Measurements from ENCODE around the gene MYO18B.

The MYO18B gene

GRCh38 chr22:25930788-25931310 is 188.9 kb downstream of the MYO18B start:
- DNase-seq (ENCODE audit: extremely low read depth, insufficient read length): no peak
- TF ChIP-seq, protein P1, sequence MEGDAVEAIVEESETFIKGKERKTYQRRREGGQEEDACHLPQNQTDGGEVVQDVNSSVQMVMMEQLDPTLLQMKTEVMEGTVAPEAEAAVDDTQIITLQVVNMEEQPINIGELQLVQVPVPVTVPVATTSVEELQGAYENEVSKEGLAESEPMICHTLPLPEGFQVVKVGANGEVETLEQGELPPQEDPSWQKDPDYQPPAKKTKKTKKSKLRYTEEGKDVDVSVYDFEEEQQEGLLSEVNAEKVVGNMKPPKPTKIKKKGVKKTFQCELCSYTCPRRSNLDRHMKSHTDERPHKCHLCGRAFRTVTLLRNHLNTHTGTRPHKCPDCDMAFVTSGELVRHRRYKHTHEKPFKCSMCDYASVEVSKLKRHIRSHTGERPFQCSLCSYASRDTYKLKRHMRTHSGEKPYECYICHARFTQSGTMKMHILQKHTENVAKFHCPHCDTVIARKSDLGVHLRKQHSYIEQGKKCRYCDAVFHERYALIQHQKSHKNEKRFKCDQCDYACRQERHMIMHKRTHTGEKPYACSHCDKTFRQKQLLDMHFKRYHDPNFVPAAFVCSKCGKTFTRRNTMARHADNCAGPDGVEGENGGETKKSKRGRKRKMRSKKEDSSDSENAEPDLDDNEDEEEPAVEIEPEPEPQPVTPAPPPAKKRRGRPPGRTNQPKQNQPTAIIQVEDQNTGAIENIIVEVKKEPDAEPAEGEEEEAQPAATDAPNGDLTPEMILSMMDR (IDR thresholded peaks at IDR 0.05; ENCODE audit: insufficient read depth, low read length, poor library complexity, severe bottlenecking): no peak

DNA sequence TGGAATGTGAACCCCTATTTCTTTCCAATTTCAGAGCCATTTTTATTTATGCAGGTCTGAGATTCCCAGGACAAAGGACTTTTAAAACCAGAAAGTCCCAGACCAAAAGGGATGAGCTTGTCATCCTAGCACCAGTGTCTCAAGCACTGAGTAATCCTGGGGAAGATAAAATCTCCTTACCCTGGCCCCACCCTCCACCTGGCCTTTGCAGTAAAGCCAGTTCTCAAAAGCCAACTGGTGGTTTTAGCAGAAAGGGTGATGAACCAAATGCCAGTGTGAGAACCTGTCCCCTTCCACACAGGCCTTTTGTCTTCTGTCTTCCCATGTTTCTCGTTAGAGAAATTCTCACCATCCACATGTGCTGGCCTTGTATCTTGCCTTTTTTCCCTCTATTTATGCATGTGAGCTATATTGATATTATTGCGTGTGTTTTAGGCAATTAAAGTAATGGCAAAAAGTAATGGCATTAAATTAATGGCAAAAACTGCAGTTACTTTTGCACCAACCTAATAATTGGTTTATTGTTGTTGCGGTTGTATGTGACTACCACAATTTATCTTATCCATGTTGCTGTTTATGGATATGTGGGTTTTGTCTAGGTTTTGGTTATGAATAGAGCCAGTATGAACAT is 191.3 kb downstream of the MYO18B start:
- Histone ChIP-seq H3K27me3 (replicated peaks; ENCODE audit: control insufficient read depth, insufficient read depth, low read length) (no peaks in the 10 kb centered on the region; the same call in 1 of the 2 replicates), H3K4me3 (replicated peaks; ENCODE audit: low read depth, low read length) (no peak overlapping the region)
- TF ChIP-seq, protein P1 (IDR thresholded peaks at IDR 0.05; ENCODE audit: insufficient read depth, low read length, poor library complexity, severe bottlenecking): no peak

More at GRCh38 chr22:25930788-25931310, 188.9 kb downstream of the MYO18B start:
- no peak overlapping the region for H3K4me3 ChIP-seq (replicated peaks; ENCODE audit: low read depth, low read length)
- H3K36me3 ChIP-seq (ENCODE audit: control insufficient read depth, insufficient read depth, low read length): no peaks in the 10 kb centered on the region
- H3K27me3 ChIP-seq (replicated peaks; ENCODE audit: control insufficient read depth, insufficient read depth, low read length): no peaks in the 10 kb centered on the region; the same call in 1 of the 2 replicates

DNA sequence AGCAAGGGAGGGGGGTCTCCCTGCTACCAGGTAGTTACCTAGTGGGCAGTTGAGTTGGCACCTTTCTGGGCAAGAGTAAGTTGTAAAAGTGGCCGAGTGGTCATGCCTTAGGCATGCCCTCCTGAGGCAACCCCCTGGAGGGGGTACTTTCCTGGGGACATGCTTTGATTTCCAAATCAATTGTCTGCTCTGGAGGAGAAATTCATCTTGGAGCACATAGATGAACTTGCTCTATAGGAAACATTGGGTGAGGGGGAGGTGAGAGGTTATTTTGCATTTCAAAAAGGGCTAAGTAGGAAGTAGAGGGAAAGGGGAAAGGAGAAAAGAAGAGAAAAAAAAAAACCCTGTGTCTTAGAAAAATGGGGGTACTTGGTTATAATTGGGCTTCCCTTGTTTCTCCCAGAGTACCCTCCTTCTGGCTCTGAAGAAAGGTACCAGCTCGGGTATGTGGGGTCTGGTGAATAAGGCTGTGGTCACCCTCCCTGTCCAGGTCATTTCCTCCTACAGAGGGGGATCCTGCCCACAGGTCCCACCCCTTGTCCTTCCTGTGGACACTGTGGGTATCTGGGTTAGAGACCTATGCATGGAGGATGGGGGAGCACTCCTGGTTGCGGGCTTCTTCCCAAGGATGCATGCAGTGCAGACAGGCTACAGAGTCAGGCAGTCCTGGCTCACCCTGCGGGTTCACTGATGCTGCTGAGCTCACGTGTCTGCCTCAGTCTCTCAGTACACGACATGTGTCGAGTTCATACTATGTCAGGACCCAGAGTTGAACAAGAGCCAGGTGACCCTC is 193.5 kb downstream of the MYO18B start:
- Histone ChIP-seq H3K4me3 (replicated peaks; ENCODE audit: low read depth, low read length) (no peak overlapping the region), H3K36me3 (ENCODE audit: control insufficient read depth, insufficient read depth, low read length) (no peaks in the 10 kb centered on the region), H3K27me3 (replicated peaks; ENCODE audit: control insufficient read depth, insufficient read depth, low read length) (no peaks in the 10 kb centered on the region; the same call in 1 of the 2 replicates)
- TF ChIP-seq, protein P1 (IDR thresholded peaks at IDR 0.05; ENCODE audit: insufficient read depth, low read length, poor library complexity, severe bottlenecking): no peak
- no peak for DNase-seq (ENCODE audit: extremely low read depth, insufficient read length)

More for the DNA sequence above, 191.3 kb downstream of the MYO18B start:
- H3K36me3 ChIP-seq (ENCODE audit: control insufficient read depth, insufficient read depth, low read length): no peaks in the 10 kb centered on the region
- no peak for DNase-seq (ENCODE audit: extremely low read depth, insufficient read length)

- Histone ChIP-seq H3K36me3 (ENCODE audit: control insufficient read depth, insufficient read depth, low read length) (no peaks in the 10 kb centered on the region), H3K4me3 (replicated peaks; ENCODE audit: low read depth, low read length) (no peak overlapping the region), H3K27me3 (replicated peaks; ENCODE audit: control insufficient read depth, insufficient read depth, low read length) (no peaks in the 10 kb centered on the region; the same call in 1 of the 2 replicates)
- DNase-seq (ENCODE audit: extremely low read depth, insufficient read length): no peak
- TF ChIP-seq, protein P1 (IDR thresholded peaks at IDR 0.05; ENCODE audit: insufficient read depth, low read length, poor library complexity, severe bottlenecking): no peak
These were observed 196.2 kb downstream of the MYO18B start for GRCh38 chr22:25938151-25938550.

DNA sequence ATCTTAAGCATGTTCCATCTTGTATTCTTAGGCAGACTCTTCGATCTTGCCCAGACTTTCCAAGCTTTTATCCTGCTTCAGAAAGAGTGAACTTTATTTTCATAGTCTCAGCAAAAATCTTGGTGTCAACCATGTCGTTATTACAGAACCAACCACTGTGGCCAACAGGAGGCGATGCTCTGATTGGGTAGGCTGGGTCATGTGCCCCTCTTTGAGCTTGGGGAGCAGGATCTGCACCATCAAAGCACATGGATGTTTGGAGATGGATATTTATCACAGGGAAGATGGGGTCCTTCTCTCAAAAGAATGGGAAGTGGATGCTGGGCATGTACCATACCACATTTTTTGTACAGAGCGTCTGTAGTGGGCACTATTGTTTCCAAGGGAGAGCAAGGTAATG is 197.4 kb downstream of the MYO18B start:
- H3K27me3 ChIP-seq (replicated peaks; ENCODE audit: control insufficient read depth, insufficient read depth, low read length): no peaks in the 10 kb centered on the region; the same call in 1 of the 2 replicates
- DNase-seq (ENCODE audit: extremely low read depth, insufficient read length): no peak

More for the DNA sequence above, 197.4 kb downstream of the MYO18B start:
- Histone ChIP-seq H3K36me3 (ENCODE audit: control insufficient read depth, insufficient read depth, low read length) (no peaks in the 10 kb centered on the region), H3K4me3 (replicated peaks; ENCODE audit: low read depth, low read length) (no peak overlapping the region)
- TF ChIP-seq, protein P1 (IDR thresholded peaks at IDR 0.05; ENCODE audit: insufficient read depth, low read length, poor library complexity, severe bottlenecking): no peak

Data from GM06990 (cell line).